Activated naive CD8-positive, alpha-beta T cell (primary cell): ENCODE data around the gene LCN6.

Experiments used
- H3K27ac Mint-ChIP-seq: one replicate; pipeline ENCODE4 v1.8.0; 2021; ENCODE audit warnings: mixed read lengths
- H3K27me3 Mint-ChIP-seq: one replicate; pipeline ENCODE4 v1.8.0; 2021; ENCODE audit warnings: mixed read lengths
- H3K36me3 Mint-ChIP-seq: one replicate; pipeline ENCODE4 v1.8.0; 2021; ENCODE audit warnings: mixed read lengths
- H3K4me1 Mint-ChIP-seq: one replicate; pipeline ENCODE4 v1.8.0; 2021; ENCODE audit warnings: low read depth, mixed read lengths
- H3K4me3 Mint-ChIP-seq: one replicate; pipeline ENCODE4 v1.8.0; 2021; ENCODE audit warnings: mild to moderate bottlenecking, mixed read lengths
- H3K9me3 Mint-ChIP-seq: one replicate; pipeline ENCODE4 v1.8.0; 2021; ENCODE audit warnings: low read depth, mixed read lengths

LCN6 gene

GRCh38 chr9:136732444-136733178 lies 15.7 kb downstream of the LCN6 start:
- peaks cover 9% of the 10 kb centered on the region for H3K4me1 Mint-ChIP-seq
- no peaks in the 10 kb centered on the region for H3K9me3 Mint-ChIP-seq
- H3K36me3 Mint-ChIP-seq, result no peaks in the 10 kb centered on the region
- H3K4me3 Mint-ChIP-seq, result no peak overlapping the region
- H3K27ac Mint-ChIP-seq, result peak overlapping the region; percentile 16
- H3K27me3 Mint-ChIP-seq, result no peaks in the 10 kb centered on the region

- Mint-ChIP-seq H3K27me3 (no peaks in the 10 kb centered on the region), H3K27ac (no peak overlapping the region), H3K36me3 (peaks cover 7% of the 10 kb centered on the region), H3K4me1 (peaks cover 24% of the 10 kb centered on the region), H3K9me3 (no peaks in the 10 kb centered on the region), H3K4me3 (peak overlapping the region; percentile 74)
Measured at GRCh38 chr9:136729926-136730325, 18.4 kb downstream of the LCN6 start.

GRCh38 chr9:136729144-136729543 lies 19.2 kb downstream of the LCN6 start:
- Mint-ChIP-seq H3K4me3 (peak overlapping the region; percentile 74), H3K27ac (no peak overlapping the region), H3K9me3 (no peaks in the 10 kb centered on the region), H3K4me1 (peaks cover 28% of the 10 kb centered on the region), H3K36me3 (peaks cover 7% of the 10 kb centered on the region), H3K27me3 (no peaks in the 10 kb centered on the region)

GRCh38 chr9:136728548-136729123 lies 19.7 kb downstream of the LCN6 start:
- Mint-ChIP-seq H3K36me3 (peaks cover 7% of the 10 kb centered on the region), H3K9me3 (no peaks in the 10 kb centered on the region), H3K27ac (no peak overlapping the region), H3K27me3 (no peaks in the 10 kb centered on the region), H3K4me1 (peaks cover 31% of the 10 kb centered on the region), H3K4me3 (peak overlapping the region; percentile 74)

- H3K36me3 Mint-ChIP-seq, result peaks cover 7% of the 10 kb centered on the region
- peak overlapping the region; percentile 66 for H3K4me3 Mint-ChIP-seq
- H3K4me1 Mint-ChIP-seq, result peaks cover 31% of the 10 kb centered on the region
- H3K9me3 Mint-ChIP-seq, result no peaks in the 10 kb centered on the region
- H3K27me3 Mint-ChIP-seq, result no peaks in the 10 kb centered on the region
- H3K27ac Mint-ChIP-seq, result no peak overlapping the region
Measured at GRCh38 chr9:136728080-136728547, 20.2 kb downstream of the LCN6 start.

- peaks cover 28% of the 10 kb centered on the region for H3K4me1 Mint-ChIP-seq
- peaks cover 7% of the 10 kb centered on the region for H3K36me3 Mint-ChIP-seq
- no peaks in the 10 kb centered on the region for H3K9me3 Mint-ChIP-seq
- H3K4me3 Mint-ChIP-seq, result peak overlapping the region; percentile 99
- peak overlapping the region; percentile 97 for H3K27ac Mint-ChIP-seq
- H3K27me3 Mint-ChIP-seq, result no peaks in the 10 kb centered on the region
Measured at GRCh38 chr9:136726631-136727191, 21.6 kb downstream of the LCN6 start.

- H3K27ac Mint-ChIP-seq, result peak overlapping the region; percentile 97
Measured at GRCh38 chr9:136726118-136726517, 22.2 kb downstream of the LCN6 start.

GRCh38 chr9:136725612-136726011 lies 22.7 kb downstream of the LCN6 start:
- H3K4me1 Mint-ChIP-seq, result peaks cover 31% of the 10 kb centered on the region
- H3K36me3 Mint-ChIP-seq, result peaks cover 7% of the 10 kb centered on the region
- peak overlapping the region; percentile 46 for H3K27ac Mint-ChIP-seq
- no peaks in the 10 kb centered on the region for H3K9me3 Mint-ChIP-seq
- no peaks in the 10 kb centered on the region for H3K27me3 Mint-ChIP-seq
- H3K4me3 Mint-ChIP-seq, result peak overlapping the region; percentile 99

More at GRCh38 chr9:136726118-136726517, 22.2 kb downstream of the LCN6 start:
- Mint-ChIP-seq H3K4me1 (peaks cover 29% of the 10 kb centered on the region), H3K4me3 (peak overlapping the region; percentile 99), H3K27me3 (no peaks in the 10 kb centered on the region), H3K36me3 (peaks cover 7% of the 10 kb centered on the region), H3K9me3 (no peaks in the 10 kb centered on the region)

- H3K27ac Mint-ChIP-seq, result no peak overlapping the region
- H3K9me3 Mint-ChIP-seq, result no peaks in the 10 kb centered on the region
- peaks cover 7% of the 10 kb centered on the region for H3K36me3 Mint-ChIP-seq
- H3K4me3 Mint-ChIP-seq, result peak overlapping the region; percentile 99
- peaks cover 32% of the 10 kb centered on the region for H3K4me1 Mint-ChIP-seq
- no peaks in the 10 kb centered on the region for H3K27me3 Mint-ChIP-seq
Measured at GRCh38 chr9:136724772-136725171, 23.6 kb downstream of the LCN6 start.

- Mint-ChIP-seq H3K4me3 (peak overlapping the region; percentile 99), H3K36me3 (peaks cover 7% of the 10 kb centered on the region), H3K4me1 (peaks cover 32% of the 10 kb centered on the region), H3K9me3 (no peaks in the 10 kb centered on the region), H3K27me3 (no peaks in the 10 kb centered on the region), H3K27ac (peak overlapping the region; percentile 81)
Measured at GRCh38 chr9:136723989-136724388, 24.3 kb downstream of the LCN6 start.

- Mint-ChIP-seq H3K4me3 (peak overlapping the region; percentile 99), H3K36me3 (peaks cover 7% of the 10 kb centered on the region), H3K27me3 (no peaks in the 10 kb centered on the region), H3K27ac (no peak overlapping the region), H3K9me3 (no peaks in the 10 kb centered on the region), H3K4me1 (peaks cover 33% of the 10 kb centered on the region)
Measured at GRCh38 chr9:136723362-136723976, 24.9 kb downstream of the LCN6 start.

- Mint-ChIP-seq H3K27me3 (no peaks in the 10 kb centered on the region), H3K4me1 (peaks cover 34% of the 10 kb centered on the region), H3K27ac (peak overlapping the region; percentile 28), H3K36me3 (peaks cover 7% of the 10 kb centered on the region), H3K9me3 (no peaks in the 10 kb centered on the region), H3K4me3 (no peak overlapping the region)
Measured at GRCh38 chr9:136722969-136723356, 25.4 kb downstream of the LCN6 start.

GRCh38 chr9:136722093-136722968 lies 26.0 kb downstream of the LCN6 start:
- peaks cover 34% of the 10 kb centered on the region for H3K4me1 Mint-ChIP-seq
- H3K9me3 Mint-ChIP-seq, result no peaks in the 10 kb centered on the region
- H3K4me3 Mint-ChIP-seq, result no peak overlapping the region
- H3K36me3 Mint-ChIP-seq, result peaks cover 7% of the 10 kb centered on the region
- H3K27me3 Mint-ChIP-seq, result no peaks in the 10 kb centered on the region
- no peak overlapping the region for H3K27ac Mint-ChIP-seq

- H3K27me3 Mint-ChIP-seq, result no peaks in the 10 kb centered on the region
- H3K27ac Mint-ChIP-seq, result no peak overlapping the region
- no peak overlapping the region for H3K4me3 Mint-ChIP-seq
- peaks cover 2% of the 10 kb centered on the region for H3K36me3 Mint-ChIP-seq
- H3K9me3 Mint-ChIP-seq, result no peaks in the 10 kb centered on the region
- peaks cover 30% of the 10 kb centered on the region for H3K4me1 Mint-ChIP-seq
Measured at GRCh38 chr9:136721339-136722092, 26.8 kb downstream of the LCN6 start.
